Left ventricle myocardium inferior (tissue), 1 donor: ENCODE results near the gene HENMT1. TPM values are rescaled to one million over a fixed set of nuclear protein-coding genes. Genes with fewer than 3 reads are reported as not detected.

Source experiments
- DNase-seq: peaks from one replicate; pipeline ENCODE4 v3.0.0-alpha.2; 2020
- H3K27ac ChIP-seq: fragments of 200-600 bp; replicated peaks from 2 replicates; pipeline ENCODE4 v1.8.0; 2021
- H3K27me3 ChIP-seq: fragments of 200-600 bp; 2 replicates; pipeline ENCODE4 v1.8.0; 2021; ENCODE audit warnings: low read depth
- H3K36me3 ChIP-seq: fragments of 200-600 bp; 2 replicates; pipeline ENCODE4 v1.8.0; 2021
- H3K4me1 ChIP-seq: fragments of 200-600 bp; 2 replicates; pipeline ENCODE4 v1.8.0; 2021
- H3K4me3 ChIP-seq: fragments of 200-600 bp; 2 replicates; pipeline ENCODE4 v1.8.0; 2021; ENCODE audit warnings: mild to moderate bottlenecking, moderate library complexity
- H3K9me3 ChIP-seq: fragments of 200-600 bp; replicated peaks from 2 replicates; pipeline ENCODE4 v1.8.0; 2021
- intact Hi-C: fragments of 100-400 bp; cut with micrococcal nuclease; formaldehyde crosslinking; loops from one replicate; pipeline ENCODE4 v1.11.0; 2022
- total RNA-seq: library from RNA; stranded (reverse); fragmentation: NEBNext Ultra II Directional; extraction: Animal tissue kit (Norgen Biotek cat#: 25700); gene quantifications from one replicate; pipeline ENCODE4 v1.2.1, GENCODE V29; 2021
- TF ChIP-seq, protein P1 (sequence below): fragments of 200-600 bp; IDR thresholded peaks from 2 replicates; pipeline ENCODE4 v1.8.0; 2021; ENCODE audit warnings: antibody characterized with exemption, mild to moderate bottlenecking, borderline replicate concordance
- donor health status: DM: no; HTN: yes; CAD: no; lungs with severe emphysema.

Gene HENMT1
- total RNA-seq, 1 donor from 2014 or later = 1.4 TPM

DNA sequence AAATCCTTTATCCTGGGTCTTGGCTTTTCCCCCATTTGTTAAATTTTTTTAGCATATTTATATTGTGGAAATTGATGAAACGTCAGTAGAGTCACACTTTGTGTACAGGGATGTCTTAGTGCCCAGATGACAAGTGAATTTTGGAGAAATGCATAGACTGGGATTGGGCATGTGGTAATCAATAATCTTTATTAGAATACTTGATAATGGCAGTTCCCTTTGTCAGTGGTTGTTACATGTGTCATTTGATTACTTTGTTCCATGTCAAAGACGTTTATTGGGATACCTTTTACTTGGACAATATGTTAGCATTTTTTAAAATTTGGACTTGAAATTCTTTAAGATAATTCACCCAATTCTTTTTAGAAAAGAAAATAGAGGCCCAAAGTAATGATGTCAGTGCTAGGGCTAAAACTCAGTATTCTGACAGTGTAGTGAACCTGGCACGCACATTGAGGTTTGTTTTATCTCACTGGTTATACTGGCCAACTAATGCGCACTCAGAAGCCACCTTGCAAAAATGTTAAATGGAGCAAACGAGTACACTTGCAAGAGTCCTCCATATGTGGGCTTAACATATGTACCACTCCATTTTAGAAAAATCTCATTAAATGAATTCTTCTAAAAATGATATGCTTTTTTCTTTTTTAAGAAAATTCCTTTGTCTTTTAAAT is 40.4 kb upstream of the HENMT1 start:
- TF ChIP-seq, protein P1, sequence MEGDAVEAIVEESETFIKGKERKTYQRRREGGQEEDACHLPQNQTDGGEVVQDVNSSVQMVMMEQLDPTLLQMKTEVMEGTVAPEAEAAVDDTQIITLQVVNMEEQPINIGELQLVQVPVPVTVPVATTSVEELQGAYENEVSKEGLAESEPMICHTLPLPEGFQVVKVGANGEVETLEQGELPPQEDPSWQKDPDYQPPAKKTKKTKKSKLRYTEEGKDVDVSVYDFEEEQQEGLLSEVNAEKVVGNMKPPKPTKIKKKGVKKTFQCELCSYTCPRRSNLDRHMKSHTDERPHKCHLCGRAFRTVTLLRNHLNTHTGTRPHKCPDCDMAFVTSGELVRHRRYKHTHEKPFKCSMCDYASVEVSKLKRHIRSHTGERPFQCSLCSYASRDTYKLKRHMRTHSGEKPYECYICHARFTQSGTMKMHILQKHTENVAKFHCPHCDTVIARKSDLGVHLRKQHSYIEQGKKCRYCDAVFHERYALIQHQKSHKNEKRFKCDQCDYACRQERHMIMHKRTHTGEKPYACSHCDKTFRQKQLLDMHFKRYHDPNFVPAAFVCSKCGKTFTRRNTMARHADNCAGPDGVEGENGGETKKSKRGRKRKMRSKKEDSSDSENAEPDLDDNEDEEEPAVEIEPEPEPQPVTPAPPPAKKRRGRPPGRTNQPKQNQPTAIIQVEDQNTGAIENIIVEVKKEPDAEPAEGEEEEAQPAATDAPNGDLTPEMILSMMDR = no peak
- Histone ChIP-seq H3K36me3 (peaks cover 56% of the 10 kb centered on the region), H3K27ac (no peak overlapping the region), H3K4me3 (no peak overlapping the region), H3K9me3 (no peaks in the 10 kb centered on the region), H3K4me1 (peaks cover 11% of the 10 kb centered on the region), H3K27me3 (no peaks in the 10 kb centered on the region)
- no peak for DNase-seq
- intact Hi-C loops = no loop called here

DNA sequence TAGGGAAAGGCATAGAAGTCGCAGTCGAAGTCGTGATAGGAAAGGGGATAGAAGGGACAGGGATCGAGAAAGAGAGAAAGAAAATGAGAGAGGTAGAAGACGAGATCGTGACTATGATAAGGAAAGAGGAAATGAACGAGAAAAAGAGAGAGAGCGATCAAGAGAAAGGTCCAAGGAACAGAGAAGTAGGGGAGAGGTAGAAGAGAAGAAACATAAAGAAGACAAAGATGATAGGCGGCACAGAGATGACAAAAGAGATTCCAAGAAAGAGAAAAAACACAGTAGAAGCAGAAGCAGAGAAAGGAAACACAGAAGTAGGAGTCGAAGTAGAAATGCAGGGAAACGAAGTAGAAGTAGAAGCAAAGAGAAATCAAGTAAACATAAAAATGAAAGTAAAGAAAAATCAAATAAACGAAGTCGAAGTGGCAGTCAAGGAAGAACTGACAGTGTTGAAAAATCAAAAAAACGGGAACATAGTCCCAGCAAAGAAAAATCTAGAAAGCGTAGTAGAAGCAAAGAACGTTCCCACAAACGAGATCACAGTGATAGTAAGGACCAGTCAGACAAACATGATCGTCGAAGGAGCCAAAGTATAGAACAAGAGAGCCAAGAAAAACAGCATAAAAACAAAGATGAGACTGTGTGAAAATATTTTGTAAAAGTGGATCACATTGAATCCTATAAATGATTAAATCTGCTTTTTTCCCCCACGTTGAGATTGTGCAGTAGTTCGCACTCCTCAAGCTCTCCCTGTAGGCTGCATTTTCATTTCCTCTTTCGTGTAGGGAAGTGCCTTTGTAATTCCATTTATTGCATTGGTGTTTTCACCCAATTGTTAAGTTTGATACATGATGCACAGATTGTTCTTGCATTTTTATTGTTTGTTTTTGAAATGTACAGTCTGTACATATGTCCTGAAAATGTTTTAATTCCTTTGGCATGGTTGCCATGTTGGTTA is 38.8 kb upstream of the HENMT1 start:
- DNase-seq = no peak
- Histone ChIP-seq H3K9me3 (no peaks in the 10 kb centered on the region), H3K27me3 (no peaks in the 10 kb centered on the region), H3K4me3 (no peak overlapping the region), H3K27ac (no peak overlapping the region), H3K4me1 (peaks cover 22% of the 10 kb centered on the region), H3K36me3 (peaks cover 64% of the 10 kb centered on the region)
- intact Hi-C loops = no loop called here
- TF ChIP-seq, protein P1 = no peak

DNA sequence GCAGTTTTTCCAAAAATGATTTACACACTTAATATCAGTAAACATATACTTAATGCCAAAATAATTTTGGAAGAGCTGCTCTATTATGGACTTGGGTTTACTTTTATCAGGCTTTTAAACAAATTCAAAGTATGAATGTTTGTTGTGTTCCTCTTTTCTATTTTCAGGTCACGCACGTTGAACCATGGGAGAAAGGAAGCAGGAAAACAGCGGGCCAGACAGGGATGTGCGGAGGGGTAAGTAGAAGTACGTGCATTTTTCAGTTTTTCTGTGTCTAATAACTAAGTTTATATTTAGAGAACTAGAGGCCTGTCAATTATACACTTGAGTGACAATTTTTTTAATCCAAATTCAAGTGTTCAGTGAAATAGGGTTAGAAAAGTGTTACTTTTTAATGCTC is 34.6 kb upstream of the HENMT1 start:
- intact Hi-C loops = no loop called here

DNA sequence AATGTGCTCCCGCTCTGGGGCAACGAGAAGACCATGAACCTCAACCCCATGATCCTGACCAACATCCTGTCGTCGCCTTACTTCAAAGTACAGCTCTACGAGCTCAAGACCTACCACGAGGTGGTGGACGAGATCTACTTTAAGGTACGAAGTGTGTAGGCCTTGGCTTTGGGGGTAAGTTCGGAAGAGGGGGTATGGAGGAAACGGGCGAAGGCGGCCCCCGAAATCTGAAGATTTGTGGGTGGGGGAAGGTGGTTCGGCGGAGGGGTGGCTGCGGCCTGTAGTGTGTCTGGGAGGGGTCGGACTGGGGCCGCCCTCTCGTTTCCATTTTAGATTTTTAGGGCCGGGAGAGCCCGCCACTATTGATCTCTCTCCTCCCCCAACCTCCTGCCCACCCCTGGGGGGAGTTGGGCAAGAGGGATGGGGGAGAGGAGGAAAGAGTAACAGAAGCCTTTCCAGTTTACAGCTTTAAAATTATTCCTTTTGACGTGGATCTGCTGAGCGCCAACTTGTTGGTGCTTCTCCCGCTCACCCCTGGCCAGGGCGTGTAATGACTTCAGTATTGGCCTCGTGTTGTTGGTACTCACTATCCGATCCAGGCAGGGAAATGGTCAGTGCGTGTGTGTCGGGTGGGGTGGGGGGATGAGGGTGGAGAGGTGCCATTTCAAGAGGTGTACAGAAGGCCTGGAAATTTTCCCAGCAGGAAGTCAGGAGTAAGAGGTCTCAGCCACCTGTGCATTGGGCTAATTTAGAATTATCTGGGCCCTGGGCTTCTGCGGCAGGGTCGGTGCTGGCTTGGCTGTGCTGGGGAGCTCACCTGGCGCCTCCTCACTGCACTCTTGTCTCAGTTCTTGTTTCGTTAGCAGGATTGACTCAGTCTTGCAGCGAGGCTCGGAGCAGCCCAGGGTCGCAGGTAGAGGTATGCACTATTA is 32.1 kb upstream of the HENMT1 start:
- H3K27me3 ChIP-seq = no peaks in the 10 kb centered on the region
- H3K9me3 ChIP-seq = no peaks in the 10 kb centered on the region
- intact Hi-C loops = no loop called here
- H3K4me1 ChIP-seq = peaks cover 52% of the 10 kb centered on the region
- TF ChIP-seq, protein P1 = no peak
- peak overlapping the region; percentile 81 for H3K4me3 ChIP-seq
- DNase-seq = peak; percentile 20
- H3K27ac ChIP-seq = peak overlapping the region; percentile 99
- H3K36me3 ChIP-seq = peaks cover 24% of the 10 kb centered on the region

More for the DNA sequence above, 34.6 kb upstream of the HENMT1 start:
- no peaks in the 10 kb centered on the region for H3K27me3 ChIP-seq
- H3K4me1 ChIP-seq = peaks cover 52% of the 10 kb centered on the region
- H3K27ac ChIP-seq = no peak overlapping the region
- no peaks in the 10 kb centered on the region for H3K9me3 ChIP-seq
- H3K4me3 ChIP-seq = peak overlapping the region; percentile 4
- TF ChIP-seq, protein P1 = no peak
- DNase-seq = no peak
- H3K36me3 ChIP-seq = peaks cover 49% of the 10 kb centered on the region
